ENCODE data around the gene DYNC2I2.

DYNC2I2 gene

DNA sequence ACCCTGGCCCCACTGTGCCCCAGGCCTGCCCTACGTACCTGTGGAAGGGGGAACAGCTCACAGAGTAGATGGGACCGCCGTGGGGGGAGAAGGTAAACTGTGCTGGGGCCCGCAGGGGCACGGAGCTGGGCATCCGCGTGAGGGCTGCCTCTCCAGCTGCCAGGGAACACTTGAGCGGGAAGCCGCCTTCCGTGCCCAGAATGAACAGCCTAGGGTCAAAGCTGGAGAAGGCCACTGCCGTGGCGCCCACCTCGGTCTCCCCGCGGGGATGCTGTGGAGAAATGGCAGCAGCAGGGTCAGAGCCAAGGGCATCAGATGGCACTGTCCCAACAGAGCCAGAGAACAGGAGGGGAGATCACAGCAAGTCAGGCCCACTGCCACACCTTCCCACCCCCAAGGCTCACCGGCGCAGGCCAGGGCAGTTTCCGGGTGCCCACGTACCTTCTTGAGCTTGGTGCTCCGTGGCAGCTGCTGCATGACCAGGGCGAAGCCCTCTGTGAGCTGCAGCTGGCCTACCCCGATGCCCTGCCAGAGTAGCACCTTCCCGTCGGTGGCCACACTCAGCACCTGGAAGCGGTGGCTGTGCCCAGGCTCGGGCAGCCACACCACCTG lies 21.9 kb downstream of the DYNC2I2 start:
- no peak for DNase-seq
- TF ChIP-seq POLR2A (IDR thresholded peaks at IDR 0.05; ENCODE audit: low read length) = no peak
- TF ChIP-seq GATA1 (IDR thresholded peaks at IDR 0.05; ENCODE audit: low read depth, low read length) = no peak

- no peak for DNase-seq
- no peak for TF ChIP-seq GATA1 (IDR thresholded peaks at IDR 0.05; ENCODE audit: low read depth, low read length)
- no peak for TF ChIP-seq POLR2A (IDR thresholded peaks at IDR 0.05; ENCODE audit: low read length)
Measured at GRCh38 chr9:128634111-128634510, 22.5 kb downstream of the DYNC2I2 start.

GRCh38 chr9:128633601-128634000 lies 23.0 kb downstream of the DYNC2I2 start:
- no peak for TF ChIP-seq GATA1 (IDR thresholded peaks at IDR 0.05; ENCODE audit: low read depth, low read length)
- no peak for TF ChIP-seq POLR2A (IDR thresholded peaks at IDR 0.05; ENCODE audit: low read length)
- no peak for DNase-seq

DNA sequence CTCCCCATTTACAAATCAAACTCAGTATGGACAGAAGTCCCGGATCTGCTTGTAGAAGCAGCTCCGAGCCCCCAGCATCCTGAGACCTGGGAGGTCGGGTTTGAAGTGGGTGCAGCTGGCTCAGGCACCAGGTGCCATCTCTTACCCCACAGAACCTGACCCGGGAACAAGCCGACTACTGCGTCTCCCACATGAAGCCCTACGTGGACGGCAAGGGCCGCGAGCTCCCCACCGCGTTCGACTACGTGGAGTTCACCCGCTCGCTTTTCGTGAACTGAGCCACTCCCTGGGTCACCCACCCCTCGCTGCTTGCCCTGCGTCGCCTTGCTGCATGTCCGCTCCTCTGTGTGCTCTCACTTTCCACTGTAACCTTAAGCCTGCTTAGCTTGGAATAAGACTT lies 23.6 kb downstream of the DYNC2I2 start:
- DNase-seq = no peak

DNA sequence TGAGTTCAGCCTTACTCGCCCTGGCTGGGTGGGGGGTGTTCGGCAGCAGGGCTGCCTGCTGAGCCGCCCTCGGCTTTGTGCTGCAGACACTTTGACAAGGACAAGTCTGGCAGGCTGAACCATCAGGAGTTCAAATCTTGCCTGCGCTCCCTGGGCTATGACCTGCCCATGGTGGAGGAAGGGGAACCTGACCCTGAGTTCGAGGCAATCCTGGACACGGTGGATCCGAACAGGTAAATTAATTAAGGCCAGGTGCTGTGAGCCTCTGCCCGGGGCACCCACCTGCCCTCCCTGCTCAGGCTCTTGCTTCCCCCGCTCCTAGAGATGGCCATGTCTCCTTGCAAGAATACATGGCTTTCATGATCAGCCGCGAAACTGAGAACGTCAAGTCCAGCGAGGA lies 24.2 kb downstream of the DYNC2I2 start:
- TF ChIP-seq GATA1 (IDR thresholded peaks at IDR 0.05; ENCODE audit: low read depth, low read length) (no peak), POLR2A (IDR thresholded peaks at IDR 0.05; ENCODE audit: low read length) (no peak)
- DNase-seq = no peak

More for the DNA sequence above, 23.6 kb downstream of the DYNC2I2 start:
- TF ChIP-seq POLR2A (IDR thresholded peaks at IDR 0.05; ENCODE audit: low read length) = no peak

DNA sequence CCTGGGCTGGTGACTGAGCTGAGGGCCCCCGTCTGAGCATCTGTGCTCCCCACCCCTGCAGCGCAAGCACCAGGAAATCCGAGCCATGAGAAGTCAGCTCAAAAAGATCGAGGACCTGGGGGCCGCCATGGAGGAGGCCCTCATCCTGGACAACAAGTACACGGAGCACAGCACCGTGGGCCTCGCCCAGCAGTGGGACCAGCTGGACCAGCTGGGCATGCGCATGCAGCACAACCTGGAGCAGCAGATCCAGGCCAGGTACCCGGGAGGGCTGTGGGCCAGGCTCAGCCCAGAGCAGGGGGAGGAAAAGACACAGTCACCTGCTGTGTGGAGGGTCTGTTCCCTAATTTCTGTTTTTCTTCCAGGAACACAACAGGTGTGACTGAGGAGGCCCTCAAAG lies 24.6 kb downstream of the DYNC2I2 start:
- TF ChIP-seq POLR2A (IDR thresholded peaks at IDR 0.05; ENCODE audit: low read length) = no peak
- TF ChIP-seq GATA1 (IDR thresholded peaks at IDR 0.05; ENCODE audit: low read depth, low read length) = no peak
- no peak for DNase-seq

GRCh38 chr9:128631636-128632035 lies 25.0 kb downstream of the DYNC2I2 start:
- DNase-seq = no peak
- TF ChIP-seq GATA1 (IDR thresholded peaks at IDR 0.05; ENCODE audit: low read depth, low read length) (no peak), POLR2A (IDR thresholded peaks at IDR 0.05; ENCODE audit: low read length) (no peak)

DNA sequence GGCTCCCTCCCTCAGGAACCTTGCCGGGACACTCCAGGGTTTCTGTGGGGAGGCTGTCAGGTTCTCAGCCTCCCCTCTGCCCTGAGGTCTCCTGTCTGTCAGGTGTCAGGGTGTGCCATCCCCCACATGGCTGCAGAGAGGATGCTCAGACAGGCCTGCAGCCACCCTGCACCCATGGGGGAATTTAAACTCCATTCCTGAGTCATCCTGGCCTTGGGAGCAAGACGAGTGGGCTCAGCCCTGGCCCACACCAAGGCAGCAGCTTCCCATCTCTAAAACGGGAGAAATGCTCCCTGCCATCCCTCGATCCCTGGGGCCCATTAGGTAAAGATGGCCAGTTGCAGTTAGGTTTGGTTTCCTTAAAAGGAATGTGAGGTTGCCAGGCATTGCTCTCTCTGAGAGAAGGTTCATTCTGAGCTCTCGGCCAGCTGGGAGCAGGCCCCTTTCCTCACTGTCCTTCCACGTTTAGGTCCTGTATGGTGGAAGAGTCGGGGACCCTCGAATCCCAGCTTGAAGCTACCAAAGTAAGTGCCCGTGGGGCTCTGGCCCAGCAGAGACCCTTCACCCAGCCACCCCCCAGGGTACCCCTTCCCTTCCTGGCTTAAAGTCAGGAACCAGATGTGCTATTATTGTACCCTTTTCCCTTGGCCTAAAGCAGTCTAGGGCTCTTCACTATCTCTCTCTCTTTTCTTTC lies 26.6 kb downstream of the DYNC2I2 start:
- DNase-seq = no peak
- TF ChIP-seq POLR2A (IDR thresholded peaks at IDR 0.05; ENCODE audit: low read length) = no peak
- no peak for TF ChIP-seq GATA1 (IDR thresholded peaks at IDR 0.05; ENCODE audit: low read depth, low read length)

- no peak for DNase-seq
- TF ChIP-seq POLR2A (IDR thresholded peaks at IDR 0.05; ENCODE audit: low read length) (no peak), GATA1 (IDR thresholded peaks at IDR 0.05; ENCODE audit: low read depth, low read length) (no peak)
Measured at GRCh38 chr9:128629136-128629535, 27.5 kb downstream of the DYNC2I2 start.

DNA sequence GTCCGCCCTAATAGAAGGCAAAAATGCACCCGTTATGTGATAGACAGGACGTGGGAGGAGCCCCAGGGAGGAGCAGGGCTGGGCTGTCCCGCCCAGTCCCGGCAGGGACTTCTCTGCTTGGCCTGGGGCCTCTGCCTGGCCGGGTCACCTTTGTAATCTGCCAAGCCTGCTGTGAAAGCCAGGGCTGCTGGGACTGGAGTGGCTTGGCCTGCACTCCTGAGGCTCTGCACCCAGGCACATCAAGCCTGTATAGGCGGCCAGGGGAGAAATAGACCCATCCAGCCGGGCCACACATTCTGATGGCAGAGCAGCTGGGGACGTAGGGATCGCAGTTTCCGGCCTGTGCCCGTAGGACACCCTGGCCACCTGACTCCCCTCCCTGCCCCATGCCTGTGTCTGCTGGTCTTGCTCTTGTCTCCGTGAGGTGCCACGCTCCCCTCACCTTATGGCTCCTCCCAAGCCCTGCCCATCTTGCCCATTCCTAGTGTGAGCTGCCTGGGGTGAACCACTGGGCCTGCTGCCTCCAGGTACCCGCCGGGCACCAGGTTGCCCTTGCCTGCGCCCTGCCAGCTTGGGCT lies 28.1 kb downstream of the DYNC2I2 start:
- peak in 1 of 2 experiments; percentile 22 for DNase-seq
- TF ChIP-seq POLR2A (IDR thresholded peaks at IDR 0.05; ENCODE audit: low read length) (no peak), GATA1 (IDR thresholded peaks at IDR 0.05; ENCODE audit: low read depth, low read length) (no peak)

- DNase-seq = no peak
- TF ChIP-seq GATA1 (IDR thresholded peaks at IDR 0.05; ENCODE audit: low read depth, low read length) (no peak), POLR2A (IDR thresholded peaks at IDR 0.05; ENCODE audit: low read length) (no peak)
Measured at GRCh38 chr9:128627906-128628305, 28.7 kb downstream of the DYNC2I2 start.

DNA sequence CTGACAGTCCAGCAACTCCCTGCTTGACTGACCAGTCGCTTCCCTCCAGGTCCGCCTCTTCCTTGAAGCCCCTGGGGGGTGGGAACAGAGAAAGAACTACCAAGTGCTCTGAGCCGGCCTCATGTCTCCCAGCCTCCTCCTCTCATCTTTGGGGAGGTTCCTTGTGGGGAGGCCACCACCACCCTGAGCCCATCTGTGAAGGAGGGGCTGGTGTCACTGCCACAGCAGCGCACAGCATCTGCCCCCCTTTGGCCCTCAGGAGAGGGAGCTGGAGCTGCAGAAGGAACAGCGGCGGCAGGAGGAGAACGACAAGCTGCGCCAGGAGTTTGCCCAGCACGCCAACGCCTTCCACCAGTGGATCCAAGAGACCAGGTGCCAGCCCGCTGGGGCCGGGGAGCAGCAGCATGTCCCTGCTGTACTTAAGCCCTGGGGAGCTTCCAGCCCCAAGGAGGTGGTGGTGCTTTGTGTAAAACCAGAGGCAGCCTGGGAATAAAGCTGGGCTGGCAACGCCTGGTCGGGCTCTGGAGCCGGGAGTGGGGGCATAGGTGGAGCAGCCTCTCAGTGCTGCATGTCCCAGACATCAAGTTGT lies 29.4 kb downstream of the DYNC2I2 start:
- TF ChIP-seq GATA1 (IDR thresholded peaks at IDR 0.05; ENCODE audit: low read depth, low read length) (no peak), POLR2A (IDR thresholded peaks at IDR 0.05; ENCODE audit: low read length) (no peak)
- DNase-seq = no peak

DNA sequence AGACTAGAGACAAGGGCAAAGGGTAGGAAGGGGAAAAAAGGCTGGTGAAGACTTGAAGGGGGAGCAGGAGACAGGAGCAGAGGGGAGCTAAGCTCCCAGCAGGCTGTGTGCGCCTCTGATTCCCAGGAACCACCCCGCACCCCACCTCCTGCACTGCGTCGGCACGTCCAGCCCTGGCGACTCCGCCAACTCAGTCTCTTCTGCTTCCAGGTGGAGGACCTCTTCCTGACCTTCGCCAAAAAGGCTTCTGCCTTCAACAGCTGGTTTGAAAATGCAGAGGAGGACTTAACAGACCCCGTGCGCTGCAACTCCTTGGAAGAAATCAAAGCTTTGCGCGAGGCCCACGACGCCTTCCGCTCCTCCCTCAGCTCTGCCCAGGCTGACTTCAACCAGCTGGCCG lies 30.5 kb downstream of the DYNC2I2 start:
- TF ChIP-seq GATA1 (IDR thresholded peaks at IDR 0.05; ENCODE audit: low read depth, low read length) = no peak
- no peak for TF ChIP-seq POLR2A (IDR thresholded peaks at IDR 0.05; ENCODE audit: low read length)

GRCh38 chr9:128625391-128626146 lies 31.1 kb downstream of the DYNC2I2 start:
- TF ChIP-seq POLR2A (IDR thresholded peaks at IDR 0.05; ENCODE audit: low read length) (no peak), GATA1 (IDR thresholded peaks at IDR 0.05; ENCODE audit: low read depth, low read length) (no peak)
- no peak for DNase-seq

More for the DNA sequence above, 30.5 kb downstream of the DYNC2I2 start:
- no peak for DNase-seq
